Mucosa of descending colon (tissue), 3 donors: Measurements from ENCODE around the gene SMPD1. TPM values are rescaled to one million over a fixed set of nuclear protein-coding genes. Genes with fewer than 3 reads are reported as not detected.

Experiments
- ATAC-seq: fragments of 200-7000 bp; cut with Tn5 transposase; one replicate; pipeline ENCODE4 v1.9.1; 2020; ENCODE audit warnings: mild to moderate bottlenecking, moderate library complexity
- DNase-seq, 3 donors: peaks; one replicate each; pipeline ENCODE4 v3.0.0-alpha.2; 2020
- H3K36me3 ChIP-seq: fragments of 200-600 bp; one replicate; pipeline ENCODE4 v1.8.0; 2021; ENCODE audit warnings: low read depth, mild to moderate bottlenecking
- H3K4me1 ChIP-seq: fragments of 200-600 bp; one replicate; pipeline ENCODE4 v1.8.0; 2021; ENCODE audit warnings: low read depth, mild to moderate bottlenecking
- H3K4me3 ChIP-seq: fragments of 200-600 bp; one replicate; pipeline ENCODE4 v1.8.0; 2021; ENCODE audit warnings: mild to moderate bottlenecking
- H3K9me3 ChIP-seq: fragments of 200-600 bp; one replicate; pipeline ENCODE4 v1.8.0; 2021; ENCODE audit warnings: mild to moderate bottlenecking
- intact Hi-C, 2 donors: fragments of 100-400 bp; cut with DNase I in 1 of 2; cut with micrococcal nuclease in 1 of 2; formaldehyde crosslinking; loops; one replicate each; pipeline versions ENCODE4 v1.11.0 to v1.11.1; 2022; cut with DNase I, micrococcal nuclease
- total RNA-seq, 3 donors: library from RNA; stranded (reverse); fragmentation: NEBNext Ultra II Directional in 2 of 3; extraction: Animal tissue kit (Norgen Biotek cat#: 25700) in 2 of 3; gene quantifications; one replicate each; pipeline versions ENCODE4 v1.2.1 to v1.2.4, GENCODE V29; 2021 to 2023
- TF ChIP-seq, protein P1 (sequence below): fragments of 200-600 bp; IDR thresholded peaks from one replicate; pipeline ENCODE4 v1.8.0; 2022; ENCODE audit warnings: antibody characterized with exemption, mild to moderate bottlenecking
- donor health status: DM: no; HTN: no; CAD: no; lungs with moderate emphysema.
- donor health status: DM: no; HTN: no; CAD: no.
- donor health status: DM: no; HTN: yes; CAD: no.

Gene SMPD1
- total RNA-seq, 3 donors from 2014 or later, result 45.3 to 86.6 (median 62.0) TPM

DNA sequence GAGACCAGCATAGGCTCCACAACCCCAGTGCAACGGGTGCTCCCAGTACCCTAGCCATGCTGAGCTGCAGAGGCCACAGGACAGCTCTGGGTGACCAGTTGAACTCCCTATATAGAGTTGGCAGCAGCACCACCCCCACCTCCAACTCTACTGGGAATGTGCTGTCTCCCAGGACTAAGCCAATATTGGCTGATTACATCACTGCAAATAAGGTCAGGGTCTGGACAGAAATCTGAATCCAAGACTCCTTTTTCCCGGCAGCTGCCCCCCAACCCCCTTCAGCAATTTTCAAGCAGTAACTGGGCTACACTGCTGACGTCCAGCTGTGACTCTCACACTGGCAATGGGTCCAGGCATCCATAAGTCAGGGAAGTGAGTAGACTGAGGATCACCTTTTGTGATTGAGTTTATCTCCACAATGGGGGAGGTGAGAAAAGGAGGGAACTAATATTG, 50.7 kb downstream of the SMPD1 start, which contains the start of gene HPX:
TSS of gene HPX (minus strand) at position 82 of the 453 bp plus-strand sequence. CDS start at position 58, 24 bp downstream.
- Histone ChIP-seq H3K9me3 (no peaks in the 10 kb centered on the region), H3K4me1 (no peaks in the 10 kb centered on the region), H3K36me3 (no peaks in the 10 kb centered on the region), H3K4me3 (no peak within 1 kb of the TSS)
- intact Hi-C loops, result loop anchor here (5.0 kb wide), 1 partner anchor 64 kb away; no protein-coding TSS in a partner anchor
- ATAC-seq (no peak), DNase-seq (no peak)
- TF ChIP-seq, protein P1, sequence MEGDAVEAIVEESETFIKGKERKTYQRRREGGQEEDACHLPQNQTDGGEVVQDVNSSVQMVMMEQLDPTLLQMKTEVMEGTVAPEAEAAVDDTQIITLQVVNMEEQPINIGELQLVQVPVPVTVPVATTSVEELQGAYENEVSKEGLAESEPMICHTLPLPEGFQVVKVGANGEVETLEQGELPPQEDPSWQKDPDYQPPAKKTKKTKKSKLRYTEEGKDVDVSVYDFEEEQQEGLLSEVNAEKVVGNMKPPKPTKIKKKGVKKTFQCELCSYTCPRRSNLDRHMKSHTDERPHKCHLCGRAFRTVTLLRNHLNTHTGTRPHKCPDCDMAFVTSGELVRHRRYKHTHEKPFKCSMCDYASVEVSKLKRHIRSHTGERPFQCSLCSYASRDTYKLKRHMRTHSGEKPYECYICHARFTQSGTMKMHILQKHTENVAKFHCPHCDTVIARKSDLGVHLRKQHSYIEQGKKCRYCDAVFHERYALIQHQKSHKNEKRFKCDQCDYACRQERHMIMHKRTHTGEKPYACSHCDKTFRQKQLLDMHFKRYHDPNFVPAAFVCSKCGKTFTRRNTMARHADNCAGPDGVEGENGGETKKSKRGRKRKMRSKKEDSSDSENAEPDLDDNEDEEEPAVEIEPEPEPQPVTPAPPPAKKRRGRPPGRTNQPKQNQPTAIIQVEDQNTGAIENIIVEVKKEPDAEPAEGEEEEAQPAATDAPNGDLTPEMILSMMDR, result no peak

GRCh38 chr11:6442441-6442840, 52.2 kb downstream of the SMPD1 start:
- DNase-seq (no peak), ATAC-seq (no peak)
- Histone ChIP-seq H3K9me3 (no peaks in the 10 kb centered on the region), H3K4me1 (no peaks in the 10 kb centered on the region), H3K36me3 (no peaks in the 10 kb centered on the region), H3K4me3 (no peak overlapping the region)
- intact Hi-C loops, result loop anchor here (5.0 kb wide), 1 partner anchor 65 kb away; no protein-coding TSS in a partner anchor
- TF ChIP-seq, protein P1, result no peak

DNA sequence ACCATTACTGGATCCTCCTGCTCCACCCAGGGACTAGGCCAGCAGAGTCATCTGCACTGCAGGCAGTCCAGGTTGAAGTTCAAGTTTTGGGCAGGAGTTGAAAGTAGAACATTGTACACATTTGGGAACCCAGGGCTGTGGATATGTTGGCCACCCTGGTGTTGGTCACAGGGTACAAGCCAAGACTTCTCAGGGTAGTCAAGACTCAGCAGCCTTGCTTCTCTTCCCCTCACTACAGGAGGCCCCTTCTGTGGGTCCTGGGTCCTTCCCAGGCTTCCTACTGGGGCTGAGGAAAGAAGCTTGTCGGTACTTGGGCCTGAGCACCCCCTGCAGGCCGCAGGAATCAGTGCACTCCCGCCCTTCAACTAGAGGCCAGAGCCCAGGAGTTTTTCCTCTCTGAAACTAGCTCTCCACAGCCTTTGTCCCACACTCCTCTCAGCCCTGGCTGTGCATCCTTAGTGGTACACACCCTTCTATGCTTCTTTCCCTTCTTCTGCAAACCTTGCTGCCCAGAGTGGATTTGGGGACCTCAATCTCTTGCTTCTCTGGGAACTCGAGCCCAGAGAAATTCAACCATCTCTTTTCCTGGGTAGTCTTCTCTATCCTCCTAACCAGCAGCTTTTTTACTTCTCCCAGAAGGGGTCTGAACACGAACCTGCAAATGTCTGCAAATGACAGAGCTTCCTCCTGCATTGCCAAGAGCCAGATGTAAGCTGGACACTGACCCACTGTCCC, 53.2 kb downstream of the SMPD1 start:
- Histone ChIP-seq H3K4me3 (no peak overlapping the region), H3K36me3 (no peaks in the 10 kb centered on the region), H3K9me3 (no peaks in the 10 kb centered on the region), H3K4me1 (no peaks in the 10 kb centered on the region)
- peak in 2 of 3 donors; percentile 64 to 72 for DNase-seq
- peak; percentile 86 for ATAC-seq
- intact Hi-C loops, result loop anchor here (5.0 kb wide), 1 partner anchor 66 kb away; no protein-coding TSS in a partner anchor
- TF ChIP-seq, protein P1, result peak; percentile 82

Other genes with a start within 250 kb of the SMPD1 start
- not detected for gene OR52B2, start 220.1 kb upstream of the SMPD1 start, total RNA-seq
- not detected for gene OR52W1, start 191.2 kb upstream of the SMPD1 start, total RNA-seq
- gene C11orf42, start 184.9 kb upstream of the SMPD1 start, total RNA-seq, result not detected
- gene FHIP1B, start 155.8 kb upstream of the SMPD1 start, total RNA-seq, result 100 to 1,000 TPM in 1 of 3 donors, 10 to 100 TPM in 2; 78.0 to 195 (median 92.1) TPM
- gene CNGA4, start 151.4 kb upstream of the SMPD1 start, total RNA-seq, result under 1 TPM in 2 of 3 donors, not detected in 1; 0.20 to 0.22 TPM
- gene CCKBR, start 130.6 kb upstream of the SMPD1 start, total RNA-seq, result under 1 TPM in 1 of 3 donors, not detected in 2; 0.60 TPM
- gene CAVIN3, start 70.0 kb upstream of the SMPD1 start, total RNA-seq, result 10 to 100 TPM in 2 of 3 donors, 1 to 10 TPM in 1; 4.6 to 21.3 (median 20.7) TPM
- gene APBB1, start 28.6 kb downstream of the SMPD1 start, total RNA-seq, result 10 to 100 TPM in 1 of 3 donors, 1 to 10 TPM in 2; 5.2 to 64.7 (median 8.3) TPM
- gene HPX, start 50.5 kb downstream of the SMPD1 start, total RNA-seq, result 1 to 10 TPM; 2.0 to 7.0 (median 2.3) TPM
- 10 to 100 TPM; 28.0 to 57.8 (median 48.4) TPM for gene TRIM3, start 83.5 kb downstream of the SMPD1 start, total RNA-seq
- 10 to 100 TPM; 52.7 to 85.0 (median 76.6) TPM for gene ARFIP2, start 90.9 kb downstream of the SMPD1 start, total RNA-seq
- gene TIMM10B, start 91.0 kb downstream of the SMPD1 start, total RNA-seq, result 10 to 100 TPM; 36.9 to 42.4 (median 41.0) TPM
- 10 to 100 TPM; 12.9 to 17.7 (median 15.5) TPM for gene DNHD1, start 106.8 kb downstream of the SMPD1 start, total RNA-seq
- 10 to 100 TPM; 20.5 to 33.7 (median 20.7) TPM for gene RRP8, start 213.1 kb downstream of the SMPD1 start, total RNA-seq
- gene ILK, start 213.3 kb downstream of the SMPD1 start, total RNA-seq, result 100 to 1,000 TPM; 113 to 323 (median 115) TPM
- gene TAF10, start 221.7 kb downstream of the SMPD1 start, total RNA-seq, result 100 to 1,000 TPM in 2 of 3 donors, 10 to 100 TPM in 1; 84.0 to 135 (median 115) TPM
- gene TPP1, start 228.9 kb downstream of the SMPD1 start, total RNA-seq, result 100 to 1,000 TPM in 1 of 3 donors, 10 to 100 TPM in 2; 86.4 to 116 (median 93.8) TPM